K562 (cell line): Measurements from ENCODE around the gene CARD8. TPM values are rescaled to one million over a fixed set of nuclear protein-coding genes. Genes with fewer than 3 reads are reported as not detected.

ENCODE experiments used
- ATAC-seq: fragments of 200-7000 bp; cut with Tn5 transposase; 3 replicates; pipeline ENCODE4 v1.9.1; 2020; ENCODE audit warnings: moderate library complexity
- BruUV-seq: library from RNA; stranded (reverse); fragments of 400-500 nt; replicated peaks from 2 replicates; lab custom pipeline; 2021; lab: Mats Ljungman, UMichigan
- CTCF ChIA-PET: fragments of 300-600 bp; formaldehyde crosslinking; extraction: SDS; loops from one replicate; lab custom pipeline; 2021; ENCODE audit warnings: low intra/inter-chr PET ratio; lab: Yijun Ruan, JAX
- POLR2A ChIA-PET: fragments of 300-600, 350-650 bp; sonication (Branson Sonifier 250); formaldehyde crosslinking; extraction: SDS; loops from one replicate; lab custom pipeline; 2021; ENCODE audit warnings: antibody characterized with exemption, inconsistent platforms; lab: Yijun Ruan, JAX
- DNase-seq, 4 experiments: peaks; one replicate each; pipeline versions ENCODE4 v3.0.0 to v3.0.0-alpha.2; 2011 to 2018; ENCODE audit warnings: low spot score in 3 of 4, mixed read lengths in 3 of 4; ENCODE audit errors: extremely low read depth in 1 of 4
- FAIRE-seq: peaks from 2 replicates; lab custom pipeline; 2011; peaks lifted over from hg19 to GRCh38; lab: Jason Lieb, UNC
- H2AFZ ChIP-seq: 2 replicates; pipeline ENCODE4 v1.6.0; 2011; ENCODE audit warnings: low read depth, low read length, control low read depth, inconsistent platforms
- H3K27ac ChIP-seq: fragments of 200-600 bp; 3 replicates; pipeline ENCODE4 v1.8.0; 2011; ENCODE audit warnings: low read depth, mild to moderate bottlenecking, control low read depth, inconsistent platforms, low read length, moderate library complexity, mixed read lengths; ENCODE audit errors: extremely low read depth
- H3K27me3 ChIP-seq, 2 experiments: fragments of 300-600 bp in 1 of 2; 2 replicates in 1 of 2; 3 replicates in 1 of 2; pipeline versions ENCODE4 v1.6.0 to v1.8.0; 2011; ENCODE audit warnings: inconsistent platforms in 2 of 2, low read length in 2 of 2, mild to moderate bottlenecking in 1 of 2, mixed read lengths in 1 of 2, moderate library complexity in 1 of 2; ENCODE audit not compliant: control insufficient read depth in 2 of 2, insufficient read depth in 2 of 2
- H3K36me3 ChIP-seq: fragments of 300-600 bp; 3 replicates; pipeline ENCODE4 v1.8.0; 2011; ENCODE audit warnings: mild to moderate bottlenecking, low read length, inconsistent platforms; ENCODE audit not compliant: control insufficient read depth, insufficient read depth
- H3K4me1 ChIP-seq, 2 experiments: fragments of 200-600 bp in 1 of 2; replicated peaks in 1 of 2; 2 replicates in 1 of 2; 3 replicates in 1 of 2; pipeline versions ENCODE4 v1.5.1 to v1.8.0; 2011; ENCODE audit warnings: inconsistent platforms in 2 of 2, low read length in 2 of 2, mild to moderate bottlenecking in 1 of 2, mixed read lengths in 1 of 2, moderate library complexity in 1 of 2; ENCODE audit not compliant: control insufficient read depth in 2 of 2, insufficient read depth in 2 of 2
- H3K4me2 ChIP-seq: 2 replicates; pipeline ENCODE4 v1.6.1; 2011; ENCODE audit warnings: low read length, control low read depth, inconsistent platforms, mixed read lengths; ENCODE audit not compliant: insufficient read depth
- H3K4me3 ChIP-seq: fragments of 200-600 bp; sonication (generic), shearing (Covaris generic); 2 replicates; pipeline ENCODE4 v1.5.1; 2016; ENCODE audit warnings: control low read depth, inconsistent platforms
- H3K79me2 ChIP-seq: fragments of 200-600 bp; 3 replicates; pipeline ENCODE4 v1.8.0; 2011; ENCODE audit warnings: low read length, inconsistent platforms; ENCODE audit not compliant: control insufficient read depth, insufficient read depth
- H3K9ac ChIP-seq, 2 experiments: 2 replicates each; pipeline versions ENCODE4 v1.6.0 to v1.6.1; 2011; ENCODE audit warnings: low read depth in 2 of 2, low read length in 2 of 2, control low read depth in 1 of 2, inconsistent platforms in 1 of 2, mild to moderate bottlenecking in 1 of 2, mixed read lengths in 1 of 2; ENCODE audit not compliant: insufficient read depth in 1 of 2
- H3K9me1 ChIP-seq: one replicate; pipeline ENCODE4 v1.6.0; 2011; ENCODE audit warnings: inconsistent platforms, mild to moderate bottlenecking, low read length, moderate library complexity; ENCODE audit not compliant: control insufficient read depth, insufficient read depth
- H3K9me3 ChIP-seq: replicated peaks from 2 replicates; pipeline ENCODE4 v1.5.1; 2011; ENCODE audit warnings: low read depth, low read length, inconsistent platforms; ENCODE audit not compliant: control insufficient read depth, insufficient read depth
- H4K20me1 ChIP-seq: replicated peaks from 2 replicates; pipeline ENCODE4 v1.6.1; 2011; ENCODE audit warnings: low read length, inconsistent platforms, mixed read lengths; ENCODE audit not compliant: control insufficient read depth, insufficient read depth
- ATF3 ChIP-seq, 2 experiments: fragments of 450-650 bp in 1 of 2; sonication (generic) in 1 of 2; formaldehyde crosslinking in 1 of 2; IDR thresholded peaks in 1 of 2; conservative IDR thresholded peaks in 1 of 2; 2 replicates each; pipeline versions ENCODE4 v1.6.1 to v1.8.1; 2016 to 2023; ENCODE audit warnings: mild to moderate bottlenecking in 2 of 2, moderate library complexity in 2 of 2, inconsistent platforms in 1 of 2, missing genetic modification reagents in 1 of 2
- CTCF ChIP-seq, 3 experiments: IDR thresholded peaks in 2 of 3; conservative IDR thresholded peaks in 1 of 3; 2 replicates each; pipeline ENCODE4 v1.5.1; 2011 to 2012; ENCODE audit warnings: low read length in 3 of 3, mild to moderate bottlenecking in 3 of 3, control low read depth in 2 of 3, improper control_type of control experiment in 1 of 3, inconsistent platforms in 1 of 3, low read depth in 1 of 3, mixed read lengths in 1 of 3, moderate library complexity in 1 of 3; ENCODE audit not compliant: insufficient read depth in 2 of 3
- JUNB ChIP-seq: fragments of 450-650 bp; formaldehyde crosslinking; conservative IDR thresholded peaks from 2 replicates; pipeline ENCODE4 v1.4.0; 2020; ENCODE audit warnings: mild to moderate bottlenecking
- NR0B1 ChIP-seq: fragments of 450-650 bp; IDR thresholded peaks from one replicate; pipeline ENCODE4 v1.6.1; 2018; ENCODE audit warnings: mild to moderate bottlenecking, moderate library complexity; ENCODE audit not compliant: partially characterized antibody
- NR4A1 ChIP-seq, 2 experiments: fragments of 250-450 bp in 1 of 2; fragments of 450-650 bp in 1 of 2; sonication (Bioruptor Pico) in 1 of 2; IDR thresholded peaks; 2 replicates each; pipeline versions ENCODE4 v1.4.0 to v1.6.1; 2016 to 2020; ENCODE audit warnings: mild to moderate bottlenecking in 2 of 2, missing compliant biosample characterization in 1 of 2, missing genetic modification characterization in 1 of 2, moderate library complexity in 1 of 2
- POLR2G ChIP-seq: fragments of 200-400 bp; formaldehyde crosslinking; IDR thresholded peaks from 2 replicates; pipeline ENCODE4 v1.6.1; 2017; ENCODE audit warnings: low read depth, mild to moderate bottlenecking, antibody characterized with exemption, low read length, moderate library complexity
- RAD21 ChIP-seq, 2 experiments: fragments of 250-450 bp in 1 of 2; fragments of 450-650 bp in 1 of 2; sonication (Bioruptor Pico) in 1 of 2; formaldehyde crosslinking in 1 of 2; IDR thresholded peaks in 1 of 2; conservative IDR thresholded peaks in 1 of 2; 2 replicates each; pipeline versions ENCODE4 v1.4.0 to v1.8.0; 2020 to 2022; ENCODE audit warnings: mild to moderate bottlenecking in 2 of 2, moderate library complexity in 1 of 2
- SRSF7 ChIP-seq: fragments of 200-400 bp; formaldehyde crosslinking; optimal IDR thresholded peaks from 2 replicates; pipeline ENCODE3; 2017; ENCODE audit warnings: mild to moderate bottlenecking, low read depth, low read length
- U2AF2 ChIP-seq: fragments of 200-400 bp; formaldehyde crosslinking; optimal IDR thresholded peaks from 2 replicates; pipeline ENCODE3; 2017; ENCODE audit warnings: low read depth, mild to moderate bottlenecking, low read length
- ZBTB33 ChIP-seq: sonication (generic); formaldehyde crosslinking; IDR thresholded peaks from 2 replicates; pipeline ENCODE4 v1.8.1; 2023; ENCODE audit warnings: mild to moderate bottlenecking, missing genetic modification reagents
- ZNF24 ChIP-seq: fragments of 450-650 bp; IDR thresholded peaks from 2 replicates; pipeline ENCODE4 v1.6.1; 2016
- WGBS: fragments of 100-300 bp; shearing (Covaris generic); methylation state at CpG from one replicate; pipeline ENCODE4 v1.1.6; 2016; ENCODE audit warnings: low coverage, mixed read lengths; ENCODE audit not compliant: insufficient coverage; ENCODE audit errors: missing lambda C conversion rate; 5-methylcytosine and 5-hydroxymethylcytosine counted together
- in situ Hi-C: fragments of 300-500 bp; cut with MboI; formaldehyde crosslinking; loops from 4 replicates; pipeline ENCODE4 v1.15.0; 2018; ENCODE audit warnings: inconsistent platforms, mixed read lengths
- intact Hi-C: fragments of 100-400 bp; cut with micrococcal nuclease; formaldehyde crosslinking; loops from 2 replicates; pipeline ENCODE4 v1.14.2; 2022
- polyA plus RNA-seq, 8 experiments: library from polyadenylated mRNA; depleted of rRNA in 4 of 8; stranded (reverse) in 5 of 8; unstranded in 3 of 8; fragments of >200 nt; fragmentation: Nextera tagmentation in 2 of 8; fragmentation: Illumina TruSeq in 1 of 8; extraction: Ambion mirVana in 2 of 8; extraction: Trizol in 1 of 8; gene quantifications; 2 replicates each; pipeline versions ENCODE4 v1.2.1 to v1.2.3, GENCODE V29; 2011 to 2014; ENCODE audit warnings: inconsistent platforms in 1 of 8, missing spikeins in 1 of 8
- total RNA-seq, 7 experiments: library from RNA; depleted of rRNA in 6 of 7; stranded (reverse); fragments of >200 nt in 6 of 7; fragmentation: Illumina TruSeq in 2 of 7; extraction: Trizol in 2 of 7; gene quantifications; 2 replicates each; pipeline versions ENCODE4 v1.2.1 to v1.2.3, GENCODE V29; 2011 to 2021; ENCODE audit warnings: low replicate concordance in 1 of 7

CARD8 gene
- total and polyA plus RNA-seq, 9 of the 15 experiments (the other 6 are each of a cell fraction or from before 2014, with no cell fraction given), result 11.5 to 26.4 (median 20.8) TPM

- no peaks in the 10 kb centered on the region for H3K9me3 ChIP-seq
- H2AFZ ChIP-seq, result no peak overlapping the region
- POLR2A ChIA-PET, result interaction anchor here (1.0 to 1.4 kb wide), 2 partner anchors 9 to 21 kb away, joined by 3 read pairs; no protein-coding TSS in a partner anchor
- in situ Hi-C loops (no loop called here), intact Hi-C loops (loop anchor here (5.0 kb wide), 1 partner anchor 87 kb away; no protein-coding TSS in a partner anchor)
- H3K4me2 ChIP-seq, result no peak overlapping the region
- no peaks in the 10 kb centered on the region for H3K79me2 ChIP-seq
- H4K20me1 ChIP-seq, result no peaks in the 10 kb centered on the region
- CTCF ChIA-PET, result no interaction called here
- ATAC-seq (no peak), FAIRE-seq (peak; percentile 40), DNase-seq (peak in 3 of 4 experiments; percentile 32 to 50 (median 38))
- no peak overlapping the region for H3K4me3 ChIP-seq
- no TSS peak for BruUV-seq
- no peak overlapping the region for H3K27ac ChIP-seq
- WGBS, result 53% methylated on average over 28 of the region's 36 CpGs
- H3K9ac ChIP-seq, result no peak overlapping the region
- H3K27me3 ChIP-seq, result no peaks in the 10 kb centered on the region
- TF ChIP-seq JUNB (CRISPR knock-in tag) (no peak), SRSF7 (no peak), RAD21 (CRISPR knock-in tag; conservative IDR thresholded peaks at IDR 0.05 in 1 of 2, IDR thresholded peaks at IDR 0.05 in 1 of 2) (peak in 1 of 2 experiments; percentile 42; a peak in 2 of 4 replicates), NR0B1 (no peak), ZNF24 (peak; percentile 75; the same call in 1 of the 2 replicates), CTCF (IDR thresholded peaks at IDR 0.05 in 2 of 3, conservative IDR thresholded peaks at IDR 0.05 in 1 of 3; ENCODE audit: insufficient read depth in 2 of 3, low read depth in 1 of 3, low read length in 3 of 3) (peak; percentile 47 to 75 (median 48)), ZBTB33 (CRISPR knock-in tag) (peak; percentile 75; the same call in 1 of the 2 replicates), POLR2G (0 out of 2 replicates have a peak, but pooled peaks have one; percentile 28), U2AF2 (no peak), NR4A1 (CRISPR knock-in tag; IDR thresholded peaks at IDR 0.05) (no peak), NR4A1 (tag; IDR thresholded peaks at IDR 0.05) (no peak), ATF3 (IDR thresholded peaks at IDR 0.05) (no peak), ATF3 (CRISPR knock-in tag; conservative IDR thresholded peaks at IDR 0.05) (no peak)
- TF ChIP-seq, all 486 proteins: peak for 5
- H3K4me1 ChIP-seq, result peaks cover 5 to 24% of the 10 kb centered on the region in 2 experiments; a peak in 3 of 5 replicates
- no peaks in the 10 kb centered on the region for H3K9me1 ChIP-seq
- no peaks in the 10 kb centered on the region for H3K36me3 ChIP-seq
Measured at GRCh38 chr19:48194041-48194843, 61.5 kb downstream of the CARD8 start.
